ENCODE results near the gene CHAMP1.

Gene CHAMP1, protein sequence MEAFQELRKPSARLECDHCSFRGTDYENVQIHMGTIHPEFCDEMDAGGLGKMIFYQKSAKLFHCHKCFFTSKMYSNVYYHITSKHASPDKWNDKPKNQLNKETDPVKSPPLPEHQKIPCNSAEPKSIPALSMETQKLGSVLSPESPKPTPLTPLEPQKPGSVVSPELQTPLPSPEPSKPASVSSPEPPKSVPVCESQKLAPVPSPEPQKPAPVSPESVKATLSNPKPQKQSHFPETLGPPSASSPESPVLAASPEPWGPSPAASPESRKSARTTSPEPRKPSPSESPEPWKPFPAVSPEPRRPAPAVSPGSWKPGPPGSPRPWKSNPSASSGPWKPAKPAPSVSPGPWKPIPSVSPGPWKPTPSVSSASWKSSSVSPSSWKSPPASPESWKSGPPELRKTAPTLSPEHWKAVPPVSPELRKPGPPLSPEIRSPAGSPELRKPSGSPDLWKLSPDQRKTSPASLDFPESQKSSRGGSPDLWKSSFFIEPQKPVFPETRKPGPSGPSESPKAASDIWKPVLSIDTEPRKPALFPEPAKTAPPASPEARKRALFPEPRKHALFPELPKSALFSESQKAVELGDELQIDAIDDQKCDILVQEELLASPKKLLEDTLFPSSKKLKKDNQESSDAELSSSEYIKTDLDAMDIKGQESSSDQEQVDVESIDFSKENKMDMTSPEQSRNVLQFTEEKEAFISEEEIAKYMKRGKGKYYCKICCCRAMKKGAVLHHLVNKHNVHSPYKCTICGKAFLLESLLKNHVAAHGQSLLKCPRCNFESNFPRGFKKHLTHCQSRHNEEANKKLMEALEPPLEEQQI

DNA sequence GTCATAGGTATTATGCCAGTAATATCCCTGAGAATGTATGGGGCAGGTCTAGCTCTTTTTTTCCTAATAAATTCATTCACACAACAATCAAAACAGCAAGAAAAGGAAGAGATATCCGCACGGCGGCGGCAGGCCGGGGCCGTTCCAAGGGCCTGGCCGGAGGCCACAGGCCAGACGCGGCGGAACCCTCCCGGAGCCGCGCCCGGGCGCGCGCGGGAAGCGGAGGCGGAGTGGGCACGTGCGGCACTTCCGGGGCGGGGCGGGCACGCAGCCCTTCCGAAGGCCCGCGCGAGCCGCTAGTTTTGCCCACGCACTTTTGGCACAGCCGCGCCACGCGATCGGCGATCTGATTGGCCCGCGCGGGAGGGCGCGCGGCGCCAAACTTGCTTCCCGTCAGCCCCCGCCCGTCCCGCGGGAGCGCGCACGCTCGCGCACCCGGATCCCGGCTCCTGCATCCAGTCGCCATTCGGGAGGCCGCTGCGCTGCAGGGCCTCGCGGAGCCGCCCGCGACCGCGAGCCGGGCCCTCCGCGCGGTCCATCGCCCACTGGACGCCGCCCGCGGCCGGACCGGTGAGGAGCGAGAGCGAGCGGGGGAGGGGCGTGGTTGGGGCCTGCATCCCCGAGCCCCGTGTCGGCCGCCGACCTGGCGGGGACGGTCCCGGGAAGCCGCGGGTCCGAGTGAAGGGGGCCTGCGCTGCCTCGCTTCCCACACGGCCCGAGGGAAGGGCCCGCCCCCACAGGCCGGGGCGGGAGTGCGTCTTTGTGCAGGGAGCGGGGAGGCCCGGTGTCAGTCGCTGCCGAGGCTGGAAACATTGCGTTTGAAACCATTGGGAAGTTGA lies at the start of gene CHAMP1:
TSS of gene CHAMP1 (plus strand) at position 430 of the 839 bp plus-strand sequence. CDS start 9,340 bp downstream, outside the sequence.
- DNase-seq, result peak; percentile 87

DNA sequence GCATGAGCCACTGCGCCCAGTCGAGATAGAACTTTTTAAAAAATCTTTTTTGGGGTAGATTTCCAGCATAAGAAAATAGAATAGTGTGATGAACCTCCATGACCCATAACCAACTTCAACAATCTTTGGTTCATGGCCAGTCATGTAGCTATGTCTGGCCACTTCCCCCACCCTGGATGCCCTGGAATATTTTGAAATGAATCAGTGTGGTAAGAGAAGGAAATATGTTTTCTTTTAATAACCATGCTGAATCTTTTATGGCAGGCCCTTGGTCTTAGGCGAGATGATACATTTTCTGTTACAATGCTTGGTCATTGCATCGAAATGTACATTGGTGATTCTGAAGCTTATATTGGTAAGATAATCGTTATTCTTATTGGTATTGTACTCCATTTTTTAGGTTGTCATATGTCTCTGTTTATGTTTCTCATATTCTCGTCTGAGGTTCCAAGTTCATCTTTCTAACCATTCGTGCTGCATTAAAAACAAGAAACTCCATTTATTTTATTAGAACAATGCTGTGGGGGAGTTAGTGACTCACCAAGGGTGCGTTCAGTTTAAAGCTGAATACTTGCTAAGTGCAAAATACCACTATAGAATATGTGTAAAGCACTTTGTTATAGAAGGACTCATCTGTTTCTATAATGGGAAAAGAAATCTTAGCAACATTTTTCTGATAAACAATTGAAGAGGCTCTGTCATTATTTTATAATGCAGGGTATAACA lies 49.3 kb upstream of the CHAMP1 start:
- DNase-seq, result no peak

DNA sequence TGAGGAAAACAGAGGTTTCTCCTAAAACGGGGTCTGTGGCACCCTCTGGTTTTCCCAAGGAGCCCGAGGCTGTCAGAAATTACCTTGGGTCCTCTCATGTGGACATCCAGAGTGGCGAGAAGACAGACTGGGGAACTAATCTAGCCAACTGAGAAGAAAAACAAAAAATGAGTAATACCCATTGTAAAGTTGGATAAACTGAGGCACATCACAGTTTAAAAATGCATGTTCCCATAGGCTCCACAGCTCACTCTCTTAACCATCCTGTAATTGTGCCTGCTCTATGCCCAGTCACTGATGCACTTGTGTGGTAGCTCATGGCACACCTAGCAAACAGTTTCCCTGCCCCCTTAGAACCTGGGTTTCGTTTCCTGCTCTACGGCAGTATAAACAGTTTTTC lies 48.1 kb upstream of the CHAMP1 start:
- no peak for DNase-seq

DNA sequence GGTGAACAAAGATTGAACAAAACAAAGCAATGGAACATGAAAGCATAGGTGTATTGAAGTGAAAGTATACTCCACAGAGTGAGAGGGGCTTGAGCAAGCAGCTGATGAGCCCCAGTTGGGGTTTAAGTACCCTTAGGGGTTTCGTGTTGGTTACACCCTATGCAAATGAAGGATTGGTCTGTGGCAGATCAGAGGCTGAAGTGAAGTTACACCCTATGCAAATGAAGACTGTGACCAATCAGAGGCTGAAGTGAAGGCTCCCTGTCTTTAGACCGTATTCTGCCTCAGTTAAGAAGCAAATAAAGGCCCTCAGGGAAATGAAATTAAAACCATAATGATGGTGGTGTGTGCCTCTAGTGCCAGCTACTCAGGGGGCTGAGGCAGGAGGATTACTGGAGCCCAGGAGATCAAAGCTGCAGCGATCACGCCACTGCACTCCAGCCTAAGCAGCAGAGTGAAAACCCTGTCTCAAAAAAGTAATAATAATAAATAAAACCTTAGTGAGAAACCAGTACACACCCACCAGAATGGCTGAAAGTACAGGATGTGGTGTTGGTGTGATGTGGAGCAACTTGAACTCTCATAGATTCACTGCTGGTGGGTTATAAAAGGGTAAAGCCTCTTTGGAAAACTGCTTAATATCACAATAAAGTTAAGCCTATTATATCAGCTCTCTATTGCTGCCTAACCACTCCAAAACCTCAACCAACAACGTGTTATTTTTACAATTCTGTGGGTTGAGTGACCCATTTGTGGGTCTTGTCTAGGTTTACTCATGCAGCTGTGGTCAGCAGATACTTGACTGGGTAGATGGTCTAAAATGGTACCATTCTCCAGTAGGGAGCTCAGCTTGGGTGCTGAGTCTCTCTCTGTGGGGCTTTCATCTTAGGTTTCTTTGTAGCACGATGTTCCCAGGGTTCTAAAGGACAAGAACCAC lies 45.7 kb upstream of the CHAMP1 start:
- DNase-seq, result no peak

DNA sequence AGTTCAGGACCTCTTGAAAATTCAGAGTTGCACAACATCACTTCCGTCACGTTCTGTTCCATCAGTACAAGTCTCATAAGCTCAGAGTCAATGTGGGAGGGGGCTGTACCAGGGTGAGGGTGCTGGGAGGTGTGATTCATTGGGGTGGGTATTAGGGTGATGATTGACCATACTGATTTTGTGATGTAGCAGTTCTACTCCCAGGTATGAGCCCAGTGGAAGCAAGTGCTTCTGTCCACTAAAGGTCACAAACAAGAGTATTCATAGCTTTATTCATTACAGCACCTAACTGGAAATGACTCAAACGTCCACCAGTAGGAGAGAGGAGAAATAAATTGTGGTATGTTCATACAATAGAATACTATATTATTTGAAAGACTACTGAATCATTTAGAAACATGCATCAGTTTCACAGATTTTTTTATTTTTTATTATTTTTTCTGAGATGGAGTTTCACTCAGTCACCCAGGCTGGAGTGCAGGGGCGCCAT lies 45.0 kb upstream of the CHAMP1 start:
- no peak for DNase-seq

DNA sequence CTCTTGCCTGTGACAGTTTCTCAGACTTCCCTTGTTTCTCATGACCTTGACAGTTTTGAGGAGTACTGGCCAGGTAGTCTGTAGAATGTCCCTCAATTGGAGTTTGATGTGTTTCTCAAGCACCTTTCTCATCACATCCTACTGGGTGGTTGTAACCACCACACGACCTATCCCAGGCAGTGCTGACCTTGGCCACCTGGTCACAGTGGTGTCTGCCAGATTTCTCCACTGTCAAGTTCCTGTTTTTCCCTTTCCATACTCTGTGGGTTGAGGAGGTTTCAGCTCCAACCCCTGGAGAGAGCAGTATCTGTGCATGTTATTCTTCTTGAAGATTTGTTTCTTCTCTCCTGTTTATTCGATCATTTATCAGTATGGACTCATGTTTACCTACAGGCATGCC lies 41.3 kb upstream of the CHAMP1 start:
- DNase-seq, result no peak

DNA sequence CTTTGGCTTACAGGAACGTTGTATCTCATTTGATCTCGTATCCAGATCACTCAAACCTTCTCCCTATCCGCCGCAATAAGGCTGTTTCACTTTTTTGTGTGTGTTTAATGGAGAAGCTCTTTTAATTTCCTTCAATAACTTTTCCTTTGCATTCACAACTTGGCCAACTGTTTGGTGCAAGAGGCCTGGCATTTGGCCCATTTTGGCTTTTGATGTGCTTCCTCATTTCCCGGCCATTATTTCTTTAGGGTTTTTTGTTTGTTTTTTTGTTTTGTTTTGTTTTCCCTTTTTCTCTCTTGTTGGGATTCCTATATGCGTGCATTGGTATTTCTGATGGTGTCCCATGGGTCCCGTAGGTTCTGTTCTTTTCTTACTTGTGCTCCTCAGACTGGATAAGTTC lies 39.0 kb upstream of the CHAMP1 start:
- DNase-seq, result no peak

DNA sequence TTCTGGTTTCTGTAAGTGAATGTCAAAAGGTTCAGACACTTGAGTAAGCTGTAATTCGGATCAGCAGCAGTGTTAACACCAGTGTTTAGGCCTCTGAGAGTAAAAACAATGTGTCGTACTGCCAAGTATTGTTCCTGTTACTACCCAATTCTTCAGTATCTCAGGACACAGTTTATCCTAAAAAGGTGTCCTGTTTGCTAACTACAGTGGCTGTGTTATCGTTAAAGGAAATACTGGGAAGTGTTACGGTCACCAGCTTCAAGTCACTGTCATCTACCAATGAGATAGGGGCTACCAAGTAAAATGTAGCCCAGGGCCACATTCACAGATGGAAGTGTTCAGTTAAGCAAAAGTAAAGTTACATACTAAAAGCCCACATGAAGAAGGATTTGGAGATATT lies 35.2 kb upstream of the CHAMP1 start:
- no peak for DNase-seq

DNA sequence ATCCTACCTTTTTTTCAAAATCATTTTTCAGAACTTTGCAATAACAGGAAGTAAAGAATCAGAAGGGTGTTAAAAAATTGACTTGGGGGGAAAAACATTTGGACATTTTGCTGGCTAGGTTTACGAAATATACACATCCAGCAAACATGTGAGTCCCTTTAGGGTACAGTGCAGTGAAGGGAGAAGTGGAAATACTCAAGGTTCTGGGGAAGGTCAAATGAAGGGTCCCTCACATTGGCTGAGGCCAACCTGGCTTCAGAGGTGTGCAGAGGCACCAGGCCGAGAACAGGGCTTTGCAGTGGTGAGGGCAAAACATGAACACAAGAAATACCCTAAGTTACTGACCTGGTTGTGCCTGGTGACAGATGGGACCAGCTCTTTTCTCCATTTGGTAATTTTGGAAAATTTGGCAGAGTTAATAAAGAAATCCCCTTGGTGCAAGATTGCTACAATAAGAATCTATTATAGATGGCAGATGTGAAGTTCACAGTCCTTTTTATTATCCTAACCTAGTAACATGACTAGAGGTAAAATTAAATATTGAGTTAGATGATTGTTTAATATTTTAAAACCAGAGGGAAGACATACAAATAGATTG lies 34.4 kb upstream of the CHAMP1 start:
- no peak for DNase-seq

DNA sequence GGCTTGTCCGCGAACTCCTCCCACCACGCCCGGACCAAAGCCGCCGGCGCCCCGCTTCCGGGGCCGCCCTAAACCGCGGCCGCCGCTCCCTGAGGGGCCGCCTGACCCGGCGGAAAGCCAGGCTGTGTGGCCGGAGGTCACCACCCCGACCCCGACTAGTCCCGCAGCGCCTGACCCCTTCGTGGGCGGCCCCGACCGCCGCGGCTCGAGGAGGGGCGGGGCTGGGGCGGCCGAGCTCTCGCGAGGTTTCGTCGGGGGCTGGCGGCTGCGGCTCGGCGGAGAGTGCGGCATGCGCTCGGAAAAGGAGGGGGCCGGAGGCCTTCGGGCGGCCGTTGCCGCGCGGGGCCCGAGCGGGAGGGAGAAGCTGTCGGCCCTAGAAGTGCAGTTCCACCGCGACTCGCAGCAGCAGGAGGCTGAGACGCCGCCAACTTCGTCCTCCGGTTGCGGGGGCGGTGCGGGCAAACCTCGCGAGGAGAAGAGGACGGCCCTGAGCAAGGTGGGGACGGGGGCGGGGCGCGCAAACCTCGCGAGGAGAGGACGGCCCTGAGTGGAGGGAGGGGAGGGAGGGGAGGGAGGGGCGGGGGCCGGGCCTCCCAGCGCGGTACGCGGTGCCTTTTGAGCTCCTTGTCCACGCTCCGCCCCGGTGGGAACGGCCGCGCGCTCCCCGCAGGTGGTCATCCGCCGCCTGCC lies 32.8 kb upstream of the CHAMP1 start, which contains the start of gene UPF3A:
TSS of gene UPF3A (plus strand) at position 251 of the 690 bp plus-strand sequence. CDS start at position 290, 39 bp downstream.
- DNase-seq, result peak; percentile 80

DNA sequence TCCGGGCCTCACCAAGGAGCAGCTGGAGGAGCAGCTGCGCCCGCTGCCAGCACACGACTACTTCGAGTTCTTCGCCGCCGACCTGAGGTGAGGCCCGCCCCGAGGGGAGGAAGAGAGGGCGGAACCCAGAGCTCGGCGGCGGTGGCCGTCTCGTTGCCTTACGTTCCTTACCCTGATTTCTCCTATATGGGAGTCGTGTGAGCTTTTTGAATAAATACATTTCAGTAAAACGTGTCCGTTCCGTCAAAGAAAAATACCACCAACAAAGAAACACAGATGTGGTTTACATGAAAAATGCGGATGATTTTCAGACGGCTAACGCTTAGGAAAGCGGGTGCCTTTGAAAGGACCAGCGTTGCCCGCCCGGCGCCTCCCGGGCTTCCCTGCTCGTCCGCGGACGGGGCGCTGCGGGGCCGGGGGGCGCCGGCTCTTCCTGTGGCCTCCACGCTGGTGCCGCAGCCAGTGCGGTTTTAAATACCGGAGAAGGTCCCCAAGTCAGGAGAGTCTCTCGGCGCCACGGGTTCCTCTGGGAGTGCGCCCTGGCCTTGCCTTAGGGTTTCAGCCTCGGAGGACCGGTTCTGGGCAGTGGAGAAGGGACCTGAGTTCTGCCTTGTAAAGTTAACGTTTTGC lies 32.1 kb upstream of the CHAMP1 start:
- DNase-seq, result peak; percentile 80

DNA sequence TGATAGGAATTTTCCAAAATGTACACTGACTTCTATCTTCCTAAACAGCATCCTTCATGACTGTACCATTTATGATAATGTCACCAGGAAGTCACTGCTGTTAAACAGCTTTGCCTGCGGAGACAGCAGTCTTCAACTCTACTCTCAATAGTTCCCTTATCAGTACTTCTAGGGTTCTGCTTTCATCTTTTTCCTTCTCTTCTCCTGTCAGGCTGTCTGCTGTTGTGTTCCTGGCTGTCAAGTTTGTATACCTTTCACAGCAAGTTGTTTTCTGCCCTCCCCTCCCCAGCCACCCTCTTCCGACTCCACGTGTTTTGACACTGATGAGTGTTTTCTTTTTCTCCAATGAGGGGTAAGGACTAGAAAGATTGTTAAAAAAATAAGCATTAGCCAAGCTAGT lies 30.7 kb upstream of the CHAMP1 start:
- DNase-seq, result no peak

DNA sequence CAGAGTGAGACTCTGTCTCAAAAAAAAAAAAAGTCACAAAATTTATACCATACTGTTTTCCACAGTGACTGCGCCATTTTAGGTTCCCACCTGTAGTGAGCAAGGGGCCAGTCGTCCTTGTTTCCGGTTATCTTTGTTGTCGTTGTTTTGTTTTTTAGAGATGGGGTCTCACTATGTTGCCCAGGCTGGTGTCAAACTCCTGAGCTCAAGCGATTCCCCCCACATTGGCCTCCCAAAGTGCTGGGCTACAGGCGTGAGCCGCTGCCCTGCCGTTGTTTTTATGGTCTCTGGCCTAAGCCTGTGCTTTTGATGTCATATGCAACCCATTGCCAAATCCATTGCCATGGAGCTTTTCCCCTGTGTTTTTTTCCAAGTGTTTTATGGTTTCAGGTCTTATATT lies 29.6 kb upstream of the CHAMP1 start:
- no peak for DNase-seq

DNA sequence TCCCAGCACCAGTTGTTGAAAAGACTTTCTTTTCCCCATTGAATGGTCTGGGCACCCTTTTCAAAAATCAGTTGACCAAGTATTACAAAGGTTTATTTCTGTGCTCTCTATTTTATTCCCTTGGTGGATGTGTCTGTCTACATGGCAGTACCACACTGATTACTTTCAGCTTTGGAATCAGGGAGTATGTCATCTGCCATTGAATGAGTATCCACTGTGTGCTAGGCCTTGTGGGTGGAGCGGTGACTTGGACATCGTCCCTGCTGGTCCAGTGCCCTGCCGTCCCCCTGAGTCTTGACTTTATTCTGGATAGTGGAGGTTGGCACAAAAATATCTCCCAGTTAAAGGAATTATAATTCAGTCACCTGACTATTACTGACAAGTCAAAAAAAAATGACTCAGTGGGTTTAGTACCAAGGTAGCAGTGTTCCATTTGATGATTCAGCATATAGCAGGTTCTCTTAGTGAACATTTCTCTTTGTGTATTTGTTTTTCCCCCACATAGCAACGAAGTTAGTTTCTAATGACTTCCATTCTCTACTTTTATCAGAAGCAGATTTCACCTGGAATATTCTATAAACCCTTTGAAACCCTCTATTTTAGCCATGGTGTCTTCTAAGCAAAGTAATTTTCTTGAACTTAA lies 29.0 kb upstream of the CHAMP1 start:
- DNase-seq, result no peak

DNA sequence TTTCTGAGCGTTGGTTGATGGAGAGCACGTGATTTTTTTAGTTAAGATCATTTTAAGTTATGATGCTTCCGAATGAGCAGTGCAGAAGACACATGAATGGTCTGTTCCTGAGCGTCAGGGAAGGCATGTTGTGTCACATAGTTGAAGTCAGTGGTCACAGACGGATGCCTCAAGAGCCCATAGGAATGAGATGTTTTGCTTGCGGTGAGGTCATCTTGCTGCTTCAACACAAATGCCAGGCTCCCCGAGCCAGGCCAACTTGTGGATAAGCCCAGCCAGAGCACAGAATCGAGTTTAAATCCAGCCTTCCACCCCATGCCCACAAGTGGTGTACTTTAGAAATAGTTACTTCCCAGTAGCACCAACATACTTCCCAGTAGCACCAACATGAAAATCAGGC lies 27.5 kb upstream of the CHAMP1 start:
- no peak for DNase-seq

DNA sequence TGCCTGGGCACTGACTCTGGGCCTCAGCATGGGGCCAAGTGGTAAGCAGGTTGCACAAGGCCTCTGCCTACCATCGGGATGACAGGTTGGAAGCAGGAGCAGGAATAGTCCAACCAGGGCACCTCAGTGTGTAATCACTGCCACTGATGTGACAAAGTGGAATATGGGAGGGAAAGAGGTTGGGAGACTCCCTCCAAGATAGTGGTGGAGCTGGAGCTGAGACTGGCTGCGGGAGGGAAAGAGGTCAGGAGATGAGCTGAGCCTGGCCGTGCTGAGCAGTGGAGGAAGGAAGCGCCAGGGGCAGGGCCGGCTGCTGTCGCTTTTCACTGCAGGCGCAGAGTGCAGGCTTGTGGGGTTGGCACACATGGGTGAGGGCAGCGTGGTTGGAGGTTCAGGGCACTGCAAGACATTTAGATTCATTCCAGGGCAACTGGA lies 26.1 kb upstream of the CHAMP1 start:
- no peak for DNase-seq

DNA sequence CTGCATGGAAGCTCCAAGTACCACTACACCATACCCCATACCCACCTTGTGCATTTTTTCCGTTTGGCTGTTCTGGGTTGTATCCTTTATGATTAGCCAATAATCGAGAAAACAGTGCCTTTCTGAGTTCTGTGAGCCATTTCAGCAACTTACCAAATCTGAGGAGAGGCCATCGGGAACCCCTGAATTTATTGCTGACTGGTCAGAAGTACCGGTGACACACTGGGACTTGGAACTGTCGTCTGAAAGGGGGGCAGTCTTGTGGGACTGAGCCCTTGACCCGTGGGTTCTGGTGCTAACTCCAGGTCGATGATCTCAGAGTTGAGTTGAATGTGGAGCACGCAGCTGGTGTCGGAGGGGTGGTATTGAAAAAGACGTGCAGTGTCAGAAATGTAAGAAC lies 17.9 kb upstream of the CHAMP1 start:
- DNase-seq, result no peak

DNA sequence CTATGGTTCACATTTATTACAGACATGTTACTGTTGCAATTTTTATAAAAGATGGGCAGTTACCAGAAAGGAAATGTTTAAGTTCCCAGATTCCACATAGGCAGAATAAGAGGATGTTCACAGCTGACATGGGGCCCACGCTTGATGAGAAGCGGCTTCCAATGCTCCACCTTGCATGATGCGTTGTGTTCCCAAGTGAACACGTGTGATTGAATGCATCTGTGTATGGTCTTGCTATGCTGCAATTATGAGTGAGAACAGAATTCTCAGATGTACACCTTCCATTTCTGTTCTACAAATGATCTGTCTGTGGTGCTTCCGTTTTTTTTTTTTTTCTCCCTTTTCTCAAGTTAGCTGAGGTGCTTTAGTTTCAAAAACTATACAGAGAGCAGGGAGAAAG lies 17.4 kb upstream of the CHAMP1 start:
- DNase-seq, result no peak

DNA sequence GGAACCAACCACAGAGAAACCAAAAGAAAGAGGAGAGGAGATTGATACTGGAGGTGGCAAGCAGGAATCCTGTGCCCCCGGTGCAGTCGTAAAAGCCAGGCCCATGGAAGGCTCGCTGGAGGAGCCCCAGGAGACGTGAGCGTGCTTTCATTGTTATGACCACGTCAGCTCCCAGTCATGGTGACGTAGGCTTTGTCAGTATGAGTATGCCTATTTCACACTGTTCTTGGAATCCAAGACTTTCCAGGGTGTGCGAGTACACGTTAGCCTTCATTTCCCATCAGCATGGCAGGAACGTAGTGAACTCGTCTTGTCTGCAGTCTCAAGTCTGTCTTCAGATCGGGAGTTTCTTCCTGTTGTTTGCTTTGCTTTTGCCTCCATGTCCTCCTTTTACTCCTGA lies 15.4 kb upstream of the CHAMP1 start:
- no peak for DNase-seq
